Measurements from ENCODE around the gene ZNF432. TPM values are rescaled to one million over a fixed set of nuclear protein-coding genes. Genes with fewer than 3 reads are reported as not detected.

ZNF432 gene
- total and polyA plus RNA-seq, 2 of the 13 experiments (the other 11 are each of a cell fraction or from before 2014, with no cell fraction given): 4.1 to 8.7 TPM

- no peak for TF ChIP-seq ZNF609 (CRISPR knock-in tag; IDR thresholded peaks at IDR 0.05; ENCODE audit: borderline replicate concordance)
- no peak for TF ChIP-seq ZNF562 (CRISPR knock-in tag; IDR thresholded peaks at IDR 0.05; ENCODE audit: borderline replicate concordance)
- TF ChIP-seq ZBTB37 (CRISPR knock-in tag; IDR thresholded peaks at IDR 0.05): no peak
- no peak for TF ChIP-seq GFI1 (CRISPR knock-in tag; IDR thresholded peaks at IDR 0.05; ENCODE audit: borderline replicate concordance)
- TF ChIP-seq BRCA1 (CRISPR knock-in tag; IDR thresholded peaks at IDR 0.05): no peak
- TF ChIP-seq ATF4 (CRISPR knock-in tag; IDR thresholded peaks at IDR 0.05): no peak
- no peak for TF ChIP-seq KIAA2018 (CRISPR knock-in tag; IDR thresholded peaks at IDR 0.05; ENCODE audit: borderline replicate concordance)
- TF ChIP-seq TRIM22 (IDR thresholded peaks at IDR 0.05): no peak
Observed at GRCh38 chr19:51986309-51987291, 62.0 kb downstream of the ZNF432 start, which contains the start of gene ZNF350 (continued).
